ENCODE results near the gene HJURP.
"Not testable (repeated sequence)": the region's sequence is repeated elsewhere in the genome, so short reads cannot be mapped to it uniquely, and the experiment has no call there.

The HJURP gene

GRCh38 chr2:233854241-233854981 lies at the start of gene HJURP:
Gene HJURP, minus strand, starts transcription at chr2:233854535. Its CDS starts 35 bp downstream, at chr2:233854500.
- peak; percentile 74 to 93 for DNase-seq

- DNase-seq, result no peak
These were observed 47.5 kb upstream of the HJURP start for GRCh38 chr2:233901884-233902283.

GRCh38 chr2:233901367-233901766 lies 47.0 kb upstream of the HJURP start:
- no peak for DNase-seq

DNA sequence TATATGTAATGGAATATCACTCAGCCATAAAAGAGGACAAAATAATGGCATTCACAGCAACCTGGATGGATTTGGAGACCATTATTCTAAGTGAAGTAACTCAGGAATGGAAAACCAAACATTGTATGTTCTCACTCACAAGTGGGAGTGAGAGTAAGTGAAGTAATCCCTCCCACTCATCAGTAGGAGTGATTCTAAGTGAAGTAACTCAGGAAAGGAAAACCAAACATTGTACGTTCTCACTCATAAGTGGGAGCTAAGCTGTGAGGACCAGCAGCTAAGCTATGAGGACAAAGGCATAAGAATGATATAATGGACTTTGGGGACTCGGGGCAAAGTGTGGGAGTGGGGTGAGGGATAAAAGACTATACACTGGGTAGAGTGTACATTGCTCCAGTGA lies 41.9 kb upstream of the HJURP start:
- DNase-seq, result not testable (repeated sequence)

DNA sequence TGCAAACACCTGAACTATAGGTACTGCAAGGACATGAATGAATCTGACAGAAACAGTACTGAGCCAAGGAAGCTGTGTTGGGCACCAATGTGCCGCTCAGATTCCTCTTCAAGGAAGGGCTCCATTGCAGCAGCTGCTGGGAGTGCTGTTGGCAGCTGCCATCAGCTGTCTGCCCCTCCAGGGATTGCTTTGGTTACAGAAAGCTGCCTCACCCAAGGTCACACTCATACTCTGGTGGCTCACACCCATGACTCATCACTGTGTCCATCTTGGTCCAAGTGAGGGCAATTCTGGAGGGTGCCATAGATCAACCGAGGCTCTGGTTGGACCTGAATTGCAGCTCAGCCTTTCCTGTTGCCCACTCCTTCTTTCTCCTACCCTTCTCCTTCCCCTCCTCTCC lies 38.5 kb upstream of the HJURP start:
- no peak for DNase-seq

DNA sequence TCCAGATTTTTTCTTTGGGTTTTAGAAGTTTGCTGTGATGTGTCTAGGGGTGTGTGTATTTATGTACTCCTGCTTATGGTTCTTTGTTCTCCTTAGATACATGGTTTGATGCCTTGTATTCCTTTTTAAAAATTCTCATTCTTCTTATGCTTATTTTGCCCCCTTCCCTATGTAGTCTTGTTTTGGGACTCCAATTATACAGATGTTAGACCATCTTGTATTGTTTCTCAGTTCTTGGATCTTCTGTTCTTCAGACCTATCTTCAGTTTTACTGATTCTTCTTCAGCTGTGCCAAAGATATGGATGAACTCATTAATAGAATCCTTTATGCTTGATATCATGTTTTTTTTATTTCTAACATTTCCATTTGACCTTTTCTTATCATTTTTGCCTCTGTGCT lies 28.0 kb upstream of the HJURP start:
- DNase-seq, result no peak

DNA sequence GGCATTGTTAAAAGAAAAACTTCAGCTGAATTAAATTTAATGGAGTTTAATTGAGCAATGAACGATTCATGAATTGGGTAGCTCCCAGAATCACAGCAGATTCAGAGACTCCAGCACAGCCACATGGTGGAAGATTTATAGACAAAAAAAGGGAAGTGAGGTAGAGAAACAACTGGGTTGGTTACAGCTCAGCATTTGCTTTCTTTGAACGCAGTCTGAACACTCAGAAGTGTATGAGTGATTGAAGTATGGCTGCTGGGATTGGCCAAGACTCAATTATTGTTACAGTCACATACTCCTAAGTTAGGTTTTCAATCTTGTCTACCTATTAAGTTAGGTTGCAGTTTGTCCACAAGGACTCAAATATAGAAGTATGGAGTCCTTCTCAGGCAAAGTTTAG lies 17.8 kb upstream of the HJURP start:
- peak in 1 of 2 donors; percentile 56 for DNase-seq

DNA sequence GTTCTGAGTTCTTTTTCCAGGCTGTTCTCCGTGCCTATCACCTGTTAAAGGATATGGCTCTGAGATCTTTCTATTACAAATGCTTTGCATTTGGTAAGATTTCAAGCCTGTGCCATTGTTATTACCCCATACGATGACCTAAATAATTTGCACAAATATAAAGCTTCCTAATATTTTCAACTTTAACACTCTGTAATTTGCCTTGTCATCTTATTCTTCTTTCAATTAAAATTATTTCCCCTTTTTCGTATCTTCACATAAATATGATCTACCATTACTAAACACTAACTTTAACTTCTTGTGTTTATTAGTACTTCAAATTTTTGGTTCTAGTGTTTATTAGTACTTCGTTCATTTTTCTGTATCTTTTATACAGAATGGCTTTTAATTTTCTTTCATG lies 17.1 kb upstream of the HJURP start:
- DNase-seq, result no peak

- DNase-seq, result no peak
These were observed 13.7 kb upstream of the HJURP start, which contains the start of gene MSL3B for GRCh38 chr2:233867993-233868532. Gene MSL3B, minus strand, starts transcription at chr2:233868386.

- DNase-seq, result no peak
These were observed 12.1 kb upstream of the HJURP start for GRCh38 chr2:233866479-233866878.

DNA sequence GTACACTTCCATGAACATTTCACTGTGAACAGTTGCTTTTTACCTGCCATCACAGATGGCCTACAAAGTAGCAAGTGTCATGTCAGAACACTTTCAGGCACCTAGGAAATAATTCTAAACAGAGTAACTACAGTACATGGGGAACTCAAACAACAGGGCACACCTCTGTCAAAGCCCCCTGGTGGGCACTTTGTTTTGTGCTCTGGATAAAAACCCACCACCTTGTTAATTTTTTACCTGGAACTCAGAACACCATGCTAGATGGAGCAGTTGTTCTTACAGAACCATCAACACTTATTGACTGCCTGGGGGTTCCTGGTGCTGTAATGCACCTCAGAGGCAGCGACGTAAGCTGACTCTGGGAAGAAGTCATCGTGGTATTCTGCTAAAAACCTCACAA lies 11.5 kb upstream of the HJURP start:
- no peak for DNase-seq

DNA sequence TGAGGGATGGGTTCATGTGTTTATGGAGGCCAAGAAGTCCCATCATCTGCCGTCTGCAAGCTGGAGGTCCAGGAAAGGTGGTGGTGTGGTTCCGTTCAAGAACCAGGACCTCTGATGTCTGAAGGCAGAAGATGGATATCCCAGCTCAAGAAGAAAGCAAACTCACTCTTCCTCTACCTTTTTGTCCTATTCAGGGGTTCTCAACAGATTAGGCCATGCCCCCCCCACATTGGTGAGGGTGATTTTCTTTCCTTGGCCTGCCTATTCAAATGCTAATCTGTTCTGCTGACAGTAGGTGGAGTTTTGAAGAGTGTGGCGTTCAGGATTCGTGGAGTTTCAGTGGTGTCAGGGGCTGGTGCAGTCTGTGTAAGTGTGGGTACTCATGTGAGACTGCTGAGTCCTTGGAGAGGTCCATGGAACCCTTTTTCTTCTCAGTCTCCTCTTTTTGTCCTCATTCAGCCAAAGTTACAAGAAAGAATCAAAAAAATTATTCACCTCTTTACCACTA lies 8.0 kb upstream of the HJURP start:
- no peak for DNase-seq

DNA sequence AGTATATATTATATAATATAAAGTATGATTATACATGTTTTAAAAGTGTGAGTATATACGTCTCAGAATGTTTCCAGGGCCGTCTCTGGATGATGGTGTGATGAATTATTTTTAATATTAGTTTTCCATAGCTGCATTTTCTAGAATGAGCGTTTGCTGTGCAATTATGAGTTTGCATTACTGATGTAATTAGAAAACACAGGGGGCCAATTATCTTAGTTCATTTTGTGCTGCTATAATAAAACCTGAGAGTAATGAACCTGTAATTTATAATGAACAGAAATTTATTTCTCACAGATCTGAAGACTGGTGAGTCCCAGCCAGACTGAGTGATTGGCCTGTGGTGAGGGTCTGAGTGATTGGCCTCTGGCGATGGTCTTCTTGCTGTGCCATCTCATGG lies 4.0 kb upstream of the HJURP start:
- no peak for DNase-seq

DNA sequence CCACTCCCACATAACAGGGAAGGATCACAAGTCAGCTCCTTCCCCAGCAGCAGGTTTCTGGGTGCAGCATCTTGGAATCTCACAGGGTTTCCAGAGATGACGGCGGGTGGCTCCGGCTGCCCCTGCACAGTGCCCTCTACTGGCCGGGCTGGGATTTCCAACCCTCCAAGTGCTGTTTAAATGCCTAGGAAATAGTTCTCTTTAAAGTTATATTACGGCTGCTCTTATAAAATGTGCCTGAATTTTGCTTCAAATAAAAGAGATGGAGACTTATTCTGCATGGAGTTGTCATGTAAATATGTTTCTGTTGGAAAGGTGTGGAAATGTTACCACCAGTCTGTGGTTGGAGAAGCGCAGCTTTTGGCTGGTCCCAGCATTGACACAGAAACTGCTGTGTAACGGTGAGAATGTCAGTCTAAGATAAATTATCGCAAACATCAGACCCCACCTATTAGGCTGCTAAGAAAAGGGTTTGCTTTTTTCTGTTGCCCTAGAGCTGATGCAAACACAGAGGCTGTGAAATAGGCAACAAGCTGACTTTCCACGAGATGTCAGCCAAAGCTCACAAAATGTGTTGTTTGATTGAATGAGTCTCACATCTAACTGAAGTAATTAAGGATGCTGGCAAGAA lies 3.3 kb upstream of the HJURP start:
- peak; percentile 19 to 30 for DNase-seq

GRCh38 chr2:233856184-233856583 lies 1.8 kb upstream of the HJURP start:
- DNase-seq, result no peak

GRCh38 chr2:233855345-233855744 lies 1.0 kb upstream of the HJURP start:
- no peak for DNase-seq

DNA sequence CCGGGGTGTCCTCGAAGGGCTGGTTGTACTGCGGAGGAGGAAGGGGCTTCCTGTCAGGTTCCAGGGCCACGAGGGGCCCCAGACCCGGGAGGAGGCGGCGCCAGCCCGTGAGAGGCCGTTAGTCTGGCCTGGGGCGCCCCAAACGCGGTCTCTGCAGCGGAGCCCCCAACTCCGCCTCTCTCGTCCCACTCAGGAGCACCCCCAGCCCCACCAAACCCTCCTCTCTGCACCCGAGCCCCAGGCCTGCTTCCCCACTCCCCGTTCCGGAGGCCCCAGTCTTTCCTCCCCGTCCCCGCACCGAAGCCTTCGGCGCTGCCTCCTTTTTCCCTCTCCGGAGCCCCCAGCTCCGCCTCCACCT lies 473 bp downstream of the HJURP start:
- DNase-seq, result no peak

- DNase-seq, result no peak
These were observed 982 bp downstream of the HJURP start for GRCh38 chr2:233853353-233853752.

- no peak for DNase-seq
These were observed 2.3 kb downstream of the HJURP start for GRCh38 chr2:233852056-233852455.

GRCh38 chr2:233851169-233851568 lies 3.2 kb downstream of the HJURP start:
- no peak for DNase-seq

GRCh38 chr2:233850745-233851144 lies 3.6 kb downstream of the HJURP start:
- DNase-seq, result no peak

GRCh38 chr2:233849607-233850271 lies 4.6 kb downstream of the HJURP start:
- no peak for DNase-seq

DNA sequence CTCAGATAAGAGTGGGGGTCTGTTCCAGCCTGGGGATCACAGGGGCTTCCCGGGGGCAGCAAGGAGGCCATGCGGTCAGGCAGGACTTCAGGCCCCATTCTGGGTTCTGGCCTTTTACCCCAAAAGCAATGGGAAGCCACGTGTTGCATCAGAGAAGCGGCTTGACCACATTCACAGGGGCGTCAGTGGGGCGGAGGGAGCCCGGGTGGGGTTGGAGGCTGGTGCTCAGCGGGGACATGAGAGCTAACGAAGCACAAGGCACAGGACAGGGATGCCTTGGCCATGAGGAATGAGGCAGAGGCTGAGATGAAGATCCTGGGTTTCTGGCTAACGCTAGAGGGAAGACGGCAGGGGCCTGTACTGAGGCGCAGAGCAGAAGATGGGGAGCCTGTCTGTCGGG lies 6.1 kb downstream of the HJURP start:
- no peak for DNase-seq

Data from bone marrow (tissue), 2 donors.